OCI-LY3 (cell line): ENCODE results near the gene YWHAE.

Source experiments
- CTCF ChIP-seq: fragments of 200-600, 300-600 bp; sonication (generic); IDR thresholded peaks from 2 replicates; pipeline ENCODE4 v1.5.1; 2014; ENCODE audit warnings: antibody characterized with exemption, low read length, low read depth
- EZH2phosphoT487 ChIP-seq: fragments of 200-600 bp; shearing (Covaris generic); IDR thresholded peaks from 2 replicates; pipeline ENCODE4 v1.6.1; 2018; ENCODE audit warnings: antibody characterized with exemption, mixed run types, low read depth

- TF ChIP-seq CTCF (no peak), EZH2phosphoT487 (no peak)
Observed at GRCh38 chr17:1325766-1326165, 74.3 kb downstream of the YWHAE start.
